ENCODE results near the gene KRTAP10-6. TPM values are rescaled to one million over a fixed set of nuclear protein-coding genes. Genes with fewer than 3 reads are reported as not detected.
A peak's percentile ranks its signal among the peaks of the same experiment; 100 is the strongest.
"Not testable (repeated sequence)": the region's sequence is repeated elsewhere in the genome, so short reads cannot be mapped to it uniquely, and the experiment has no call there.

KRTAP10-6 gene
- not detected in 2 replicates for polyA plus RNA-seq (2013)

- Histone ChIP-seq H2AFZ (ENCODE audit: insufficient read depth, low read length, poor library complexity) (no peak within 1 kb of the TSS), H3K4me2 (ENCODE audit: low read length) (no peak within 1 kb of the TSS), H3K79me2 (ENCODE audit: control insufficient read depth, insufficient read depth, low read length, poor library complexity) (no peaks in the 10 kb centered on the region), H3K9ac (ENCODE audit: low read length) (no peak within 1 kb of the TSS), H3K4me3 (ENCODE audit: low read depth, low read length) (no peak within 1 kb of the TSS), H2BK12ac (ENCODE audit: low read length) (peak within 1 kb of the TSS; percentile 29), H3K14ac (ENCODE audit: low read length) (no peak within 1 kb of the TSS), H3K79me1 (ENCODE audit: low read length) (peaks cover 10% of the 10 kb centered on the region), H4K91ac (ENCODE audit: low read depth, low read length) (peak within 1 kb of the TSS; percentile 49), H2AK5ac (ENCODE audit: low read length) (peak within 1 kb of the TSS; percentile 27), H3K18ac (ENCODE audit: low read length) (no peak within 1 kb of the TSS), H3K36me3 (ENCODE audit: control insufficient read depth in 1 of 2, insufficient read depth in 2 of 2, low read length in 2 of 2) (no peaks in the 10 kb centered on the region), H3K27ac (ENCODE audit: low read depth, low read length) (no peak within 1 kb of the TSS), H3K9me3 (ENCODE audit: insufficient read depth, low read depth, low read length) (peaks cover 4% of the 10 kb centered on the region), H4K12ac (ENCODE audit: low read depth, low read length) (no peak within 1 kb of the TSS), H3K23ac (ENCODE audit: low read length) (no peak within 1 kb of the TSS), H2BK120ac (ENCODE audit: insufficient read depth, low read length, poor library complexity) (peak within 1 kb of the TSS; percentile 41), H2BK5ac (ENCODE audit: low read depth, low read length, poor library complexity) (no peak within 1 kb of the TSS), H3K27me3 (ENCODE audit: insufficient read depth, low read length) (no peaks in the 10 kb centered on the region), H3K4ac (ENCODE audit: low read depth, low read length) (no peak within 1 kb of the TSS), H4K8ac (ENCODE audit: low read depth, low read length) (no peak within 1 kb of the TSS), H3K4me1 (ENCODE audit: control insufficient read depth in 1 of 2, insufficient read depth in 2 of 2, low read length in 2 of 2) (peaks cover 3 to 17% of the 10 kb centered on the region in 2 experiments)
- no CpG with 5 or more reads among the region's 33 CpGs for WGBS (ENCODE audit: extremely low coverage, insufficient coverage, insufficient read length)
- DNase-seq = no peak
Observed at GRCh38 chr21:44592446-44593311, at the start of gene KRTAP10-6. Gene KRTAP10-6, minus strand, starts transcription at chr21:44592505. Its CDS starts 21 bp downstream, at chr21:44592484.

GRCh38 chr21:44640761-44641160 is 48.5 kb upstream of the KRTAP10-6 start:
- Histone ChIP-seq H3K79me2 (ENCODE audit: control insufficient read depth, insufficient read depth, low read length, poor library complexity) (no peaks in the 10 kb centered on the region), H3K14ac (ENCODE audit: low read length) (no peak overlapping the region), H2BK12ac (ENCODE audit: low read length) (no peak overlapping the region), H2BK5ac (ENCODE audit: low read depth, low read length, poor library complexity) (no peak overlapping the region), H2AFZ (ENCODE audit: insufficient read depth, low read length, poor library complexity) (no peak overlapping the region), H4K8ac (ENCODE audit: low read depth, low read length) (no peak overlapping the region), H3K9me3 (ENCODE audit: insufficient read depth, low read depth, low read length) (no peaks in the 10 kb centered on the region), H3K27me3 (ENCODE audit: insufficient read depth, low read length) (no peaks in the 10 kb centered on the region), H3K4me3 (ENCODE audit: low read depth, low read length) (no peak overlapping the region), H3K4me2 (ENCODE audit: low read length) (no peak overlapping the region), H4K12ac (ENCODE audit: low read depth, low read length) (no peak overlapping the region), H3K9ac (ENCODE audit: low read length) (no peak overlapping the region), H3K79me1 (ENCODE audit: low read length) (no peaks in the 10 kb centered on the region), H3K18ac (ENCODE audit: low read length) (no peak overlapping the region), H3K27ac (ENCODE audit: low read depth, low read length) (no peak overlapping the region), H3K23ac (ENCODE audit: low read length) (no peak overlapping the region), H2BK120ac (ENCODE audit: insufficient read depth, low read length, poor library complexity) (no peak overlapping the region), H3K4ac (ENCODE audit: low read depth, low read length) (no peak overlapping the region), H4K91ac (ENCODE audit: low read depth, low read length) (no peak overlapping the region), H3K36me3 (ENCODE audit: control insufficient read depth in 1 of 2, insufficient read depth in 2 of 2, low read length in 2 of 2) (no peaks in the 10 kb centered on the region), H2AK5ac (ENCODE audit: low read length) (no peak overlapping the region), H3K4me1 (ENCODE audit: control insufficient read depth in 1 of 2, insufficient read depth in 2 of 2, low read length in 2 of 2) (no peaks in the 10 kb centered on the region)
- WGBS (ENCODE audit: extremely low coverage, insufficient coverage, insufficient read length) = no CpG with 5 or more reads among the region's 5 CpGs
- no peak for DNase-seq

- Histone ChIP-seq H3K23ac (ENCODE audit: low read length) (no peak overlapping the region), H4K91ac (ENCODE audit: low read depth, low read length) (no peak overlapping the region), H2AK5ac (ENCODE audit: low read length) (no peak overlapping the region), H3K27ac (ENCODE audit: low read depth, low read length) (no peak overlapping the region), H3K9me3 (ENCODE audit: insufficient read depth, low read depth, low read length) (no peaks in the 10 kb centered on the region), H3K9ac (ENCODE audit: low read length) (no peak overlapping the region), H3K4ac (ENCODE audit: low read depth, low read length) (no peak overlapping the region), H3K79me1 (ENCODE audit: low read length) (no peaks in the 10 kb centered on the region), H2BK120ac (ENCODE audit: insufficient read depth, low read length, poor library complexity) (no peak overlapping the region), H3K36me3 (ENCODE audit: control insufficient read depth in 1 of 2, insufficient read depth in 2 of 2, low read length in 2 of 2) (no peaks in the 10 kb centered on the region), H3K79me2 (ENCODE audit: control insufficient read depth, insufficient read depth, low read length, poor library complexity) (no peaks in the 10 kb centered on the region), H3K18ac (ENCODE audit: low read length) (no peak overlapping the region), H3K14ac (ENCODE audit: low read length) (no peak overlapping the region), H4K8ac (ENCODE audit: low read depth, low read length) (no peak overlapping the region), H2BK12ac (ENCODE audit: low read length) (no peak overlapping the region), H3K4me2 (ENCODE audit: low read length) (no peak overlapping the region), H4K12ac (ENCODE audit: low read depth, low read length) (no peak overlapping the region), H3K4me3 (ENCODE audit: low read depth, low read length) (no peak overlapping the region), H2AFZ (ENCODE audit: insufficient read depth, low read length, poor library complexity) (no peak overlapping the region), H3K4me1 (ENCODE audit: control insufficient read depth in 1 of 2, insufficient read depth in 2 of 2, low read length in 2 of 2) (no peaks in the 10 kb centered on the region), H2BK5ac (ENCODE audit: low read depth, low read length, poor library complexity) (no peak overlapping the region), H3K27me3 (ENCODE audit: insufficient read depth, low read length) (no peaks in the 10 kb centered on the region)
- no peak for DNase-seq
- no CpG with 5 or more reads among the region's 12 CpGs for WGBS (ENCODE audit: extremely low coverage, insufficient coverage, insufficient read length)
Observed at GRCh38 chr21:44639331-44639655, 47.0 kb upstream of the KRTAP10-6 start.

GRCh38 chr21:44638506-44639330 is 46.4 kb upstream of the KRTAP10-6 start:
- WGBS (ENCODE audit: extremely low coverage, insufficient coverage, insufficient read length) = no CpG with 5 or more reads among the region's 21 CpGs

More at GRCh38 chr21:44638506-44639330, 46.4 kb upstream of the KRTAP10-6 start:
- not testable (repeated sequence) for DNase-seq; H3K4me2 ChIP-seq (ENCODE audit: low read length); H2BK120ac ChIP-seq (ENCODE audit: insufficient read depth, low read length, poor library complexity); H3K27ac ChIP-seq (ENCODE audit: low read depth, low read length); H2AFZ ChIP-seq (ENCODE audit: insufficient read depth, low read length, poor library complexity); H3K9me3 ChIP-seq (ENCODE audit: insufficient read depth, low read depth, low read length); H3K36me3 ChIP-seq (ENCODE audit: control insufficient read depth in 1 of 2, insufficient read depth in 2 of 2, low read length in 2 of 2); H3K4me3 ChIP-seq (ENCODE audit: low read depth, low read length); H3K18ac ChIP-seq (ENCODE audit: low read length); H3K27me3 ChIP-seq (ENCODE audit: insufficient read depth, low read length); H4K8ac ChIP-seq (ENCODE audit: low read depth, low read length); H2BK12ac ChIP-seq (ENCODE audit: low read length); H2AK5ac ChIP-seq (ENCODE audit: low read length); H3K23ac ChIP-seq (ENCODE audit: low read length); H4K91ac ChIP-seq (ENCODE audit: low read depth, low read length); H4K12ac ChIP-seq (ENCODE audit: low read depth, low read length); H3K79me2 ChIP-seq (ENCODE audit: control insufficient read depth, insufficient read depth, low read length, poor library complexity); H3K9ac ChIP-seq (ENCODE audit: low read length); H3K14ac ChIP-seq (ENCODE audit: low read length); H3K4ac ChIP-seq (ENCODE audit: low read depth, low read length); H3K79me1 ChIP-seq (ENCODE audit: low read length); H3K4me1 ChIP-seq (ENCODE audit: control insufficient read depth in 1 of 2, insufficient read depth in 2 of 2, low read length in 2 of 2); H2BK5ac ChIP-seq (ENCODE audit: low read depth, low read length, poor library complexity)
